ENCODE results near the gene WNT5B. TPM values are rescaled to one million over a fixed set of nuclear protein-coding genes. Genes with fewer than 3 reads are reported as not detected.

WNT5B gene
- total RNA-seq = not detected in 2 replicates
- 0.18 TPM in 1 of 2 replicates, not detected in the other for polyA plus RNA-seq
- polyA plus RNA-seq (2011; cell fraction: cytosol; rRNA removed) = 0.04 TPM in 1 of 2 replicates, not detected in the other
- polyA plus RNA-seq (2011; cell fraction: nucleus; rRNA removed) = 0.07 TPM in 1 of 2 replicates, not detected in the other
- not detected in 2 replicates for polyA plus RNA-seq (2012)
- polyA minus RNA-seq = 0.19 TPM in 1 of 2 replicates, not detected in the other
- polyA minus RNA-seq (2011; cell fraction: cytosol; rRNA and poly(A)+ RNA removed) = not detected
- polyA minus RNA-seq (2011; cell fraction: nucleus; rRNA and poly(A)+ RNA removed) = not detected in 2 replicates
- percentile 10 among the genes with signal in this experiment for Bru-seq, nascent RNA
- BruChase-seq, experiment 1, labeled RNA remaining after a 6-hour chase = percentile 17 among the genes with signal in this experiment
- BruChase-seq, experiment 2, labeled RNA remaining after a 2-hour chase = percentile 15 among the genes with signal in this experiment
- long read RNA-seq, partial matches to known transcripts = 0 of 1 reads
- long read RNA-seq, other reads (novel, unspliced or antisense) = 1 of 1 reads

DNA sequence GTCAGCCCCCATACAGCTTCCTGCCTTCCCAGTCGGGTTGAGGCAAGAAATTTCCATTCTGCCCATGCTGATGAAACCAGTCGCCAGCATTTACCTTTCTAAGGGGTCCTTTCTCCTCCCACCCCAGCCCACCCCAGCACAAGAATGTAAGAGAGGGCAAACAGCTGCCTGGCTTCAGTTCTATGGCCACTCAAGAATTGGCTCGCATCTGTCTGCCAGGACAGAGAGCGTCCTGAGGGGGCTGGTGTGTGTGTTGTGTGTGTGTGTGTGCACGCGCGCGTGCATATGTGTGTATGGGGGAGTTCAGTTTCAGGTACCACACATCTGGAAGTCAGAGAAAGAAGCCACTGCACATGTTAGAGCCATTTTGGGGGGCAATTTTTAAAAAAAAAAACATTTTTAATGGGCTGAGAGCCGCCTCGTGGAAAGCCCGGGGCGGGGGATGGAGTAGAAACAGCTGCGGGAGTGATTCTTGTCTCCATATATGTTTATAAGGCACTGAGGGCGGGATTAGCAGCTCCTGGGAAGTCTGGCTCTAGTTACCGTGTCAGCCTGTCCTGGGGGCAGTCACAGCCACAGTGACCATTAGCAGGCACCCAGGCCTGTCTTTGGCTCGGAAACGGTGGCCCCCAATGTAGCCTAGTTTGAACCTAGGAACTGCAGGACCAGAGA lies at the start of gene WNT5B:
TSS of gene WNT5B (plus strand) at position 566 of the 672 bp plus-strand sequence. CDS start 2,124 bp downstream, outside the sequence.
- Histone ChIP-seq H3K9me3 (replicated peaks; ENCODE audit: control insufficient read depth, insufficient read depth, low read length) (no peaks in the 10 kb centered on the region), H3K4me3 (replicated peaks in 1 of 3; ENCODE audit: insufficient read depth in 1 of 3, low read depth in 1 of 3, low read length in 3 of 3) (peak within 1 kb of the TSS in 1 of 3 experiments; percentile 8), H3K9me1 (replicated peaks; ENCODE audit: control insufficient read depth, extremely low read depth, insufficient read depth, low read length) (no peaks in the 10 kb centered on the region), H3K79me2 (ENCODE audit: control insufficient read depth, insufficient read depth, low read length) (no peaks in the 10 kb centered on the region), H4K20me1 (replicated peaks; ENCODE audit: control insufficient read depth, extremely low read depth, insufficient read depth, low read length) (no peaks in the 10 kb centered on the region), H3K9ac (replicated peaks; ENCODE audit: extremely low read depth, insufficient read depth, low read length) (no peak within 1 kb of the TSS), H3K36me3 (ENCODE audit: control insufficient read depth in 2 of 2, extremely low read depth in 1 of 2, insufficient read depth in 2 of 2, low read length in 2 of 2) (no peaks in the 10 kb centered on the region), H3K27ac (ENCODE audit: insufficient read depth, low read depth, low read length) (no peak within 1 kb of the TSS), H3K27me3 (ENCODE audit: control insufficient read depth in 2 of 2, insufficient read depth in 2 of 2, low read length in 2 of 2) (peaks cover 45 to 47% of the 10 kb centered on the region in 2 experiments), H2AFZ (ENCODE audit: low read depth, low read length) (no peak within 1 kb of the TSS), H3K4me1 (ENCODE audit: control insufficient read depth, extremely low read depth, insufficient read depth, low read length) (peaks cover 8% of the 10 kb centered on the region), H3K4me2 (ENCODE audit: insufficient read depth, low read length) (no peak within 1 kb of the TSS)
- ChIA-PET CTCF (interaction anchor here (0.6 kb wide), 1 partner anchor 679 kb away, joined by 3 read pairs; the partner anchor contains the start of gene RAD52), POLR2A (no interaction called here)
- FAIRE-seq = no peak
- intact Hi-C loops (cut with micrococcal nuclease) (no loop called here), dilution Hi-C loops (cut with MboI; ENCODE audit: extremely low pct_ligation_motif_present, low sequenced_read_pairs) (loop anchor here (25.0 kb wide), 1 partner anchor 308 kb away; no protein-coding TSS in a partner anchor)
- no TSS peak for BruUV-seq (replicated peaks)
- TF ChIP-seq EZH2 (IDR thresholded peaks at IDR 0.05; ENCODE audit: borderline replicate concordance, low read depth, low read length, severe bottlenecking) (no peak), GATA2 (IDR thresholded peaks at IDR 0.05; ENCODE audit: insufficient read depth, insufficient read length, low read depth, low read length) (no peak), POLR2A (IDR thresholded peaks at IDR 0.05; ENCODE audit: low read depth, low read length) (no peak), FOS (IDR thresholded peaks at IDR 0.05; ENCODE audit: borderline replicate concordance, insufficient read depth, low read length) (no peak), MYC (IDR thresholded peaks at IDR 0.05; ENCODE audit: low read depth, low read length) (no peak), POLR2AphosphoS5 (IDR thresholded peaks at IDR 0.05; ENCODE audit: insufficient read depth, low read depth, low read length) (no peak), JUN (IDR thresholded peaks at IDR 0.05; ENCODE audit: borderline replicate concordance, insufficient read depth, insufficient read length, low read depth) (no peak)
- TF ChIP-seq, protein P1, sequence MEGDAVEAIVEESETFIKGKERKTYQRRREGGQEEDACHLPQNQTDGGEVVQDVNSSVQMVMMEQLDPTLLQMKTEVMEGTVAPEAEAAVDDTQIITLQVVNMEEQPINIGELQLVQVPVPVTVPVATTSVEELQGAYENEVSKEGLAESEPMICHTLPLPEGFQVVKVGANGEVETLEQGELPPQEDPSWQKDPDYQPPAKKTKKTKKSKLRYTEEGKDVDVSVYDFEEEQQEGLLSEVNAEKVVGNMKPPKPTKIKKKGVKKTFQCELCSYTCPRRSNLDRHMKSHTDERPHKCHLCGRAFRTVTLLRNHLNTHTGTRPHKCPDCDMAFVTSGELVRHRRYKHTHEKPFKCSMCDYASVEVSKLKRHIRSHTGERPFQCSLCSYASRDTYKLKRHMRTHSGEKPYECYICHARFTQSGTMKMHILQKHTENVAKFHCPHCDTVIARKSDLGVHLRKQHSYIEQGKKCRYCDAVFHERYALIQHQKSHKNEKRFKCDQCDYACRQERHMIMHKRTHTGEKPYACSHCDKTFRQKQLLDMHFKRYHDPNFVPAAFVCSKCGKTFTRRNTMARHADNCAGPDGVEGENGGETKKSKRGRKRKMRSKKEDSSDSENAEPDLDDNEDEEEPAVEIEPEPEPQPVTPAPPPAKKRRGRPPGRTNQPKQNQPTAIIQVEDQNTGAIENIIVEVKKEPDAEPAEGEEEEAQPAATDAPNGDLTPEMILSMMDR (IDR thresholded peaks at IDR 0.05; ENCODE audit: extremely low read depth in 1 of 2, insufficient read depth in 1 of 2, low read depth in 1 of 2, low read length in 2 of 2) = no peak
- TF ChIP-seq, protein P2, sequence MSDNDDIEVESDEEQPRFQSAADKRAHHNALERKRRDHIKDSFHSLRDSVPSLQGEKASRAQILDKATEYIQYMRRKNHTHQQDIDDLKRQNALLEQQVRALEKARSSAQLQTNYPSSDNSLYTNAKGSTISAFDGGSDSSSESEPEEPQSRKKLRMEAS (IDR thresholded peaks at IDR 0.05; ENCODE audit: insufficient read depth, insufficient read length) = no peak
- DNase-seq (ENCODE audit: low read depth, low spot score) = no peak
